ENCODE measurements around the gene NR1D2.
"Not testable (repeated sequence)": the region's sequence is repeated elsewhere in the genome, so short reads cannot be mapped to it uniquely, and the experiment has no call there.

The NR1D2 gene

DNA sequence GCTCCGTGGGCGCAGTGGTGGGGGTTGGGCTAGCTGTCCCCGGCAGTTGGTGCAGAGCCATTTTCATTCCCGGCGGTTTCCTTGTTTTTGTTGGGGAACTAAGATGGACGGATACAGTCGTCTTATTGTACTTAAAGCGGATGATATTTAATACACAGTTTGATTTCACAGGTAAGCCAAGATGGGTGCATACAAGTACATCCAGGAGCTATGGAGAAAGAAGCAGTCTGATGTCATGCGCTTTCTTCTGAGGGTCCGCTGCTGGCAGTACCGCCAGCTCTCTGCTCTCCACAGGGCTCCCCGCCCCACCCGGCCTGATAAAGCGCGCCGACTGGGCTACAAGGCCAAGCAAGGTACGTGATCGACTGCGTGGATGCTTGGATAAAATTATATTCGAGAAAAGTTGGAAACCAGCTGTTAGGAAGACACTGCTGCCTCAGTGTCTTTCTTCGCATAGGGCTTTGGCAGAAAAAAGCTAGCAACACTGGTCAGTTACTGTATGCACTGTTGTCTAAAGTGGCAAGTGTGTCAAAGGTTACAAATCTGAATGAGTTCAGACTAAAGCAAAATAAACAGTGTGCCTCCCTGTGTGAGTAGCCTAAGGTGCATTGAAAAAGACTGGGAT is 27.3 kb upstream of the NR1D2 start:
- H3K9me3 Mint-ChIP-seq; DNase-seq (ENCODE audit: low spot score in 2 of 2); H3K27me3 Mint-ChIP-seq: not testable (repeated sequence)
- peak overlapping the region; percentile 96 for H3K27ac Mint-ChIP-seq (ENCODE audit: low read depth)
- H3K36me3 Mint-ChIP-seq (ENCODE audit: insufficient read depth) = peaks cover 52% of the 10 kb centered on the region
- peak; percentile 2 for ATAC-seq (replicated peaks; ENCODE audit: extremely low read depth, poor library complexity, severe bottlenecking)
- peak overlapping the region; percentile 98 for H3K4me3 Mint-ChIP-seq
- peaks cover 44% of the 10 kb centered on the region for H3K4me1 Mint-ChIP-seq

DNA sequence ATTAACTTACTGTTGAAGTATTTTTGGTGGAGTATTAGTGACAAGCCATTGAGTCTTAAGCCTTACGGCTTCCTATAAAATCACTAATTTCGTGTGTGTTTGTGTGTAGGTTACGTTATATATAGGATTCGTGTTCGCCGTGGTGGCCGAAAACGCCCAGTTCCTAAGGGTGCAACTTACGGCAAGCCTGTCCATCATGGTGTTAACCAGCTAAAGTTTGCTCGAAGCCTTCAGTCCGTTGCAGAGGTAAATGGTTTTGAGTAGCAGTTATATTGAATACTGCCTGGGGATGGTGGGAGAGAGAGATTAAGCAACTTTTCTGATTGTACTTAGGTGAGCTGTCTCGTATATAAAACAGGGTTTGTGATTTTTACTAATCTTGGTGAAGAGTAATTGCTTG is 26.8 kb upstream of the NR1D2 start:
- not testable (repeated sequence) for ATAC-seq (replicated peaks; ENCODE audit: extremely low read depth, poor library complexity, severe bottlenecking); DNase-seq (ENCODE audit: low spot score in 2 of 2); H3K27me3 Mint-ChIP-seq; H3K9me3 Mint-ChIP-seq
- Mint-ChIP-seq H3K4me1 (peaks cover 44% of the 10 kb centered on the region), H3K36me3 (ENCODE audit: insufficient read depth) (peaks cover 54% of the 10 kb centered on the region), H3K4me3 (peak overlapping the region; percentile 98), H3K27ac (ENCODE audit: low read depth) (peak overlapping the region; percentile 96)

DNA sequence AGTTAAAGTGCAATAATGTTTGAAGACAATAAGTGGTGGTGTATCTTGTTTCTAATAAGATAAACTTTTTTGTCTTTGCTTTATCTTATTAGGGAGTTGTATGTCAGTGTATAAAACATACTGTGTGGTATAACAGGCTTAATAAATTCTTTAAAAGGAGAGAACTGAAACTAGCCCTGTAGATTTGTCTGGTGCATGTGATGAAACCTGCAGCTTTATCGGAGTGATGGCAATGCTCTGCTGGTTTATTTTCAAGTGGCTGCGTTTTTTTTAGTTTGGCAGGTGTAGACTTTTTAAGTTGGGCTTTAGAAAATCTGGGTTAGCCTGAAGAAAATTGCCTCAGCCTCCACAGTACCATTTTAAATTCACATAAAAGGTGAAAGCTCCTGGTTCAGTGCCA is 25.5 kb upstream of the NR1D2 start:
- peak overlapping the region; percentile 96 for H3K27ac Mint-ChIP-seq (ENCODE audit: low read depth)
- no peaks in the 10 kb centered on the region for H3K9me3 Mint-ChIP-seq
- H3K4me3 Mint-ChIP-seq = no peak overlapping the region
- no peak for DNase-seq (ENCODE audit: low spot score in 2 of 2)
- H3K4me1 Mint-ChIP-seq = peaks cover 44% of the 10 kb centered on the region
- peaks cover 56% of the 10 kb centered on the region for H3K36me3 Mint-ChIP-seq (ENCODE audit: insufficient read depth)
- no peak for ATAC-seq (replicated peaks; ENCODE audit: extremely low read depth, poor library complexity, severe bottlenecking)
- H3K27me3 Mint-ChIP-seq = no peaks in the 10 kb centered on the region

DNA sequence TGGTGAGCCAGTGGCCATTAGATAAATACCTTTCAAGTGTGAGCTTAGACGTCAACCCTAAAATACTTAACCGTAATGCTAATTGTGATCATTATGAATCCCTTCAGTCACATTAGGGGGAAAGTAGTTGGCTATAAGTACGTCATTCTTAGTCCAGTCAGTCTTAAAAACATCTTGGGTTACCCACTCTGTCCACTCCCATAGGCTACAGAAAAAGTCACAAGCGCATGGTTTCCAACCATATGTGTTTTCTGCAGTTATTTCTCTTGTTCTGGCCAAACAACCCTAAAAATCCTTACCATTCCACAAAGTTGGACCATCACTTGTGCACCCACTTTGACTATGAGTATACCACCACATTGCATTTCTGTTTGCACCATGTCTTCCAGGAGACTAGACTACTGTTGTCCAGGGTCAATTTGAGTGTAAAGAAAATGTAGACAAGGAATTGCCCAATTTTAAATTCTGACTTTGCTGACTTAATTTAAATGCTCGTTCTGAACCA is 24.9 kb upstream of the NR1D2 start:
- ATAC-seq (replicated peaks; ENCODE audit: extremely low read depth, poor library complexity, severe bottlenecking) (no peak), DNase-seq (ENCODE audit: low spot score in 2 of 2) (no peak)
- no peak overlapping the region for H3K4me3 Mint-ChIP-seq
- no peaks in the 10 kb centered on the region for H3K27me3 Mint-ChIP-seq
- H3K27ac Mint-ChIP-seq (ENCODE audit: low read depth) = peak overlapping the region; percentile 96
- H3K4me1 Mint-ChIP-seq = peaks cover 40% of the 10 kb centered on the region
- H3K9me3 Mint-ChIP-seq = no peaks in the 10 kb centered on the region
- peaks cover 56% of the 10 kb centered on the region for H3K36me3 Mint-ChIP-seq (ENCODE audit: insufficient read depth)

DNA sequence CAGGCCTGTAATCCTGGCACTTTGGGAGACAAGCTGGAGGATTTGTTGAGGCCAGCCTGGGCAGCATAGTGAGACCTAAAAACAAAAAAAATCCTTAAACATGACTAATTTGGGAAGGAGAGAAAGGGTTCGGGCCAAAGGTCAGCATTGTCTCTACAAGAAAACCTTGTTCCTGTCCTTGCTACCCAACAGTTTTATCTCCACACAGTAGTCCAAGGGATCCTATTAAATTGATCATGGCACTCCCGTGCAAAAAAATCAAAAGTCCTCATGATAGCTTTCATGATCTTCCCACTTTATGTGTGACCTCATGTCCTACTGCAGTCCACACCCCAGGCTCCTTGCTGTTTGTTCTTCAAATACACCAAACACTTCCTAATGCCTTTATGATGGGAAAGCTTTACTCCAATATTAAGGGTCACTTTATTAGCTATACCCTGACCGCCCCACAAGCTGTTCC is 24.0 kb upstream of the NR1D2 start:
- no peak for DNase-seq (ENCODE audit: low spot score in 2 of 2)
- H3K9me3 Mint-ChIP-seq = no peaks in the 10 kb centered on the region
- no peaks in the 10 kb centered on the region for H3K27me3 Mint-ChIP-seq
- H3K27ac Mint-ChIP-seq (ENCODE audit: low read depth) = no peak overlapping the region
- peaks cover 54% of the 10 kb centered on the region for H3K36me3 Mint-ChIP-seq (ENCODE audit: insufficient read depth)
- peaks cover 32% of the 10 kb centered on the region for H3K4me1 Mint-ChIP-seq
- ATAC-seq (replicated peaks; ENCODE audit: extremely low read depth, poor library complexity, severe bottlenecking) = no peak
- no peak overlapping the region for H3K4me3 Mint-ChIP-seq

DNA sequence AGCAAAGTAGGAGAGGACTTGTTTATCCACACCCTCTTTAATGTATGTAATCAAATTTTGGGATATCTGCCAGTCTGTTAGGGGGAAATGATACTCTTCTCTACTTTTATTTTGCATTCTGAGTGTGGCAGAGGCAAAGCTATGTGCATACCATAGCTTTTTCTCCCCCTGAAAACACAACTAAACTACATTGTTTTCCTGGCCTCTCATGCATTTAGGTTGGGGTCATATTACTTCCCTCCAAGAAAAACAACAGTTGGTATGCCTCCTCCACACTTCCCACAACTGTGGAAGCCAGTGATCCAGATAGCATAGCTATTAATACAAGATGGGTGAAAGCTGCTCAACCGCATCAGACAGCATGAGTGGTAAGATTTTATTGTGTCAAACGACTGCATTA is 21.3 kb upstream of the NR1D2 start:
- no peak for DNase-seq (ENCODE audit: low spot score in 2 of 2)
- H3K36me3 Mint-ChIP-seq (ENCODE audit: insufficient read depth) = peaks cover 33% of the 10 kb centered on the region

DNA sequence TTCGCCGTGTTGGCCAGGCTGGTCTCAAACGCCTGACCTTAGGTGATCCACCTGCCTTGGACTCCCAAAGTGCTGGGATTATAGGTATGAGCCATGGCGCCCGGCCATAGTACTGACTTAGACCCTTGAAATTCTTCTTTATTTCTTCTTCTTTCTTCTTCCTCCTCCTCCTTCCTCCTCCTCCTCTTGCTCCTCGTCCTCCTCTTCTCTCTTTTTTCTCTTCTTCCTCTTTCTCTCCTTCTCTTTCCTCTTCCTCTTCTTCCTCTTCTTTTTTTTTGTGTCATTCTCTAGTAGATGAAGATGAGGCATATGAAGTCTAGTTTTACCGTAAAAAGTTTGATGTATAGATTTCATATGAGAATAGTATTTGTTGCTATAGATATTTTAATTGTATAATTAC is 18.8 kb upstream of the NR1D2 start:
- ATAC-seq (replicated peaks; ENCODE audit: extremely low read depth, poor library complexity, severe bottlenecking) (no peak), DNase-seq (ENCODE audit: low spot score in 2 of 2) (no peak)
- H3K4me3 Mint-ChIP-seq = no peak overlapping the region
- no peaks in the 10 kb centered on the region for H3K4me1 Mint-ChIP-seq
- H3K36me3 Mint-ChIP-seq (ENCODE audit: insufficient read depth) = peaks cover 12% of the 10 kb centered on the region
- H3K9me3 Mint-ChIP-seq = no peaks in the 10 kb centered on the region
- H3K27me3 Mint-ChIP-seq = no peaks in the 10 kb centered on the region
- no peak overlapping the region for H3K27ac Mint-ChIP-seq (ENCODE audit: low read depth)

More for the DNA sequence above, 21.3 kb upstream of the NR1D2 start:
- no peak for ATAC-seq (replicated peaks; ENCODE audit: extremely low read depth, poor library complexity, severe bottlenecking)
- Mint-ChIP-seq H3K4me1 (peaks cover 16% of the 10 kb centered on the region), H3K27ac (ENCODE audit: low read depth) (no peak overlapping the region), H3K4me3 (no peak overlapping the region), H3K9me3 (no peaks in the 10 kb centered on the region), H3K27me3 (no peaks in the 10 kb centered on the region)

DNA sequence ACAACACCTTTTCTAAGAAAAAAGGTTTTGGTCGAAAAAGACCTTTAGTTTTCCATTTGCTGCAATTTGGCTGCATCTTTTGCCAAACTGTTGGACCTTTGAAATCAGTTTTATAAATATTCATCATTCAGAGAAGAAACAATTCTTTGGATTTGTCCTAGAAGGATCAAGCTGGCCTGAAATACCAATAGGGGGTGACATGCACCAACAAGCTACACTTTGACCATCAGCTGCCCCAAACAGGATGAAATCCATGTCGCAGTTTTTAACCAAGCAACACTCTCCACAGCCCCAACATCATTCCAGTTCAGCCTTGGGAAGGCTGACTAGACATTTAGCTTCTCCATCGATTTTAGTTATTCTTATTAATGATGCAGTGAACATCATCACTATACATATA is 18.4 kb upstream of the NR1D2 start:
- Mint-ChIP-seq H3K4me3 (no peak overlapping the region), H3K36me3 (ENCODE audit: insufficient read depth) (peaks cover 7% of the 10 kb centered on the region), H3K4me1 (no peaks in the 10 kb centered on the region), H3K9me3 (no peaks in the 10 kb centered on the region), H3K27me3 (no peaks in the 10 kb centered on the region), H3K27ac (ENCODE audit: low read depth) (no peak overlapping the region)
- no peak for ATAC-seq (replicated peaks; ENCODE audit: extremely low read depth, poor library complexity, severe bottlenecking)
- DNase-seq (ENCODE audit: low spot score in 2 of 2) = no peak

DNA sequence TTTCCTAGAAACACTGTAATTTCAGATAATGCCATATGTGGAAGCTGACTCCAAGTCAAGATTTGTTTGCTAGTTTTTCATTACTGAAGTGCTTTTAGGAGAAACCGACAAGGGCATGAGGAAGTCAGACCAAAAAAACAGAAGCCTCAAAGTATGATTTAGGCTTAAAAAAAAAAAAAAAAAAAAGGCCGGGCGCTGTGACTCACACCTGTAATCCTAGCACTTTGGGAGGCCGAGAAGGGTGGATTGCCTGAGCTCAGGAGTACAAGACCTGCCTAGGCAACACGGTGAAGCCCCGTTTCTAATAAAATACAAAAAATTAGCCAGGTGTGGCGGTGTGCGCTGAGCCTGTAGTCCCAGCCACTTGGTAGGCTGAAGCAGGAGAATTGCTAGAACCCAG is 16.6 kb upstream of the NR1D2 start:
- H3K4me3 Mint-ChIP-seq = no peak overlapping the region
- DNase-seq (ENCODE audit: low spot score in 2 of 2) (no peak), ATAC-seq (replicated peaks; ENCODE audit: extremely low read depth, poor library complexity, severe bottlenecking) (no peak)
- no peaks in the 10 kb centered on the region for H3K36me3 Mint-ChIP-seq (ENCODE audit: insufficient read depth)
- no peaks in the 10 kb centered on the region for H3K27me3 Mint-ChIP-seq
- no peaks in the 10 kb centered on the region for H3K4me1 Mint-ChIP-seq
- H3K27ac Mint-ChIP-seq (ENCODE audit: low read depth) = no peak overlapping the region
- no peaks in the 10 kb centered on the region for H3K9me3 Mint-ChIP-seq

DNA sequence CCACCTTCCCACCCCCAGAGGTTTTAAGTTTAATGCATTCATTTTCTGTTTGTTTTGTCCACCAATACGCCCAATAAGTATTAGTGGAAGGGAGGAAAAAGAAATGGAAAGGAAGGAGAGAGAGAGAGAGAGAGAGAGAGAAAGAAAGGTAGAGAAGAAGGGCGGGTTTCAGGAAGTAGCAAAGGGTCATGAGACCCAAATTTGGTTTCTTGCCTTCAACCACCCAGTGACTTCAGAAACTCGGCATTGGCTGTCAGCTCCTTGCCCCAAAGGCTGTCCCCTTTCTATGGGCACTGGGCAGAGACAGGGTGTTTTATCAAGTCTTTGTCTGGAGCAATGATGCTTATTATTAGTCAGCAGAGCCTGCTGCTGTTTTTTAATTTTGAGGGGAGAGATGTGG is 13.5 kb upstream of the NR1D2 start:
- Mint-ChIP-seq H3K27ac (ENCODE audit: low read depth) (no peak overlapping the region), H3K36me3 (ENCODE audit: insufficient read depth) (no peaks in the 10 kb centered on the region), H3K4me1 (no peaks in the 10 kb centered on the region), H3K27me3 (peaks cover 2% of the 10 kb centered on the region), H3K4me3 (no peak overlapping the region), H3K9me3 (no peaks in the 10 kb centered on the region)
- no peak for DNase-seq (ENCODE audit: low spot score in 2 of 2)
- no peak for ATAC-seq (replicated peaks; ENCODE audit: extremely low read depth, poor library complexity, severe bottlenecking)

DNA sequence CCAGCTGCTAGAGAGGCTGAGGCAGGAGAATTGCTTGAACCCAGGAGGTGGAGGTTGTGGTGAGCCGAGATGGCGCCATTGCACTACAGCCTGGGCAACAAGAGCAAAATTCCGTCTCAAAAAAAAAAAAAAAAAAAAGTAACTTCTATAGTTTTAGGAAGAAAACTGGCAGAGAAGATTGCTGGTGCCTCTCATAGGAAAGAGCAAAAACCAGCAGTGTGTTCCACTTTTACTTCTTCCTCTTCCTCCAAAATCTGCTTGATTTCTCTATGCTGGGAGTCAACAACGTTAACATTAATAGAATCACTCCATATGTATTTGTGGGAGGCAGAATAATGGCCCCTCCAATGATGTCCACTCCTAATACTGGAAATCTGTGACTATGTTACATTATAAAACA is 12.5 kb upstream of the NR1D2 start:
- Mint-ChIP-seq H3K4me1 (no peaks in the 10 kb centered on the region), H3K4me3 (no peak overlapping the region), H3K27me3 (peaks cover 11% of the 10 kb centered on the region), H3K9me3 (no peaks in the 10 kb centered on the region), H3K27ac (ENCODE audit: low read depth) (no peak overlapping the region), H3K36me3 (ENCODE audit: insufficient read depth) (no peaks in the 10 kb centered on the region)
- no peak for ATAC-seq (replicated peaks; ENCODE audit: extremely low read depth, poor library complexity, severe bottlenecking)
- DNase-seq (ENCODE audit: low spot score in 2 of 2) = no peak

DNA sequence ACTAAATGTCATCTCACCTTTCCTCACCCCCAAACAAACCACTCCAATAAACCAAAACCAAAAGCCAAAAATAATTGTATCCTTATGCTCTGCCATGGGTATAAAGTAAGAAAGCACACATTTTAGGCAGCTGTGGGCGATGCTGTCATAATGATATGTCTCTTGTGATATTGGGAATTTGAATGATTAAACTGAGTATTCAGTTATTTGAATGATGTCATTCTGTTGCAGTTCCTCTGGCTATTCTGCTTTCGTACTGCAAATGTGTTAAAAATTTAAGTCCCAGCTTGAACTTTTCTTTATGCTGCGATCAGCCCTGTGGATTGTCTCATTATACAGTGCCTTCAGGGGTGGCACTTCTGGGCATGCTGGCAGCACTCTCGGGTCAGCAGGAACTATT is 10.8 kb upstream of the NR1D2 start:
- Mint-ChIP-seq H3K27ac (ENCODE audit: low read depth) (no peak overlapping the region), H3K36me3 (ENCODE audit: insufficient read depth) (no peaks in the 10 kb centered on the region), H3K9me3 (no peaks in the 10 kb centered on the region), H3K4me3 (no peak overlapping the region), H3K4me1 (no peaks in the 10 kb centered on the region), H3K27me3 (peaks cover 11% of the 10 kb centered on the region)
- ATAC-seq (replicated peaks; ENCODE audit: extremely low read depth, poor library complexity, severe bottlenecking) (no peak), DNase-seq (ENCODE audit: low spot score in 2 of 2) (no peak)

DNA sequence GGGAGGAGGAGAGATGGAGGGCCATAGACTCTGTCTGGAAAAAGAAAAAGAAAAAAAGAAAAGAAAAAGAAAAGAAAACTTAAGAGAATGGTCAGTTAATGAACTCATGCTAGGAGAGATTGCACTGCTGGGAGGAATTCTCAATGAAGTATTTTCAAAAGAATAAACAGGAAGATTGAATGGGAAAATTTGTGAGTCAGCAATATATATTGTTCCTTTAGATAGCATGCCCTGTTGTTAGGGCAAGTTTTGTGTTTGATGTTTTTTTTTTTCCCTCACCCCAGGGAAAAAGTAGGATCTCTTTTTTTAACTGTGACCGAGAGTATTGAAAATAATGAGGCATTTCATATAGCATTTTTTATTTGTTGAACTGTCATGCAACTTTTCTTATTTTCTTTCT is 7.8 kb upstream of the NR1D2 start:
- ATAC-seq (replicated peaks; ENCODE audit: extremely low read depth, poor library complexity, severe bottlenecking) (no peak), DNase-seq (ENCODE audit: low spot score in 2 of 2) (no peak)
- Mint-ChIP-seq H3K9me3 (no peaks in the 10 kb centered on the region), H3K27ac (ENCODE audit: low read depth) (no peak overlapping the region), H3K4me1 (no peaks in the 10 kb centered on the region), H3K27me3 (peaks cover 11% of the 10 kb centered on the region), H3K4me3 (no peak overlapping the region), H3K36me3 (ENCODE audit: insufficient read depth) (no peaks in the 10 kb centered on the region)
